GM10266 (cell line): ENCODE data around the gene PRR36.

Experiments
- DNase-seq: peaks from one replicate; pipeline ENCODE4 v3.0.0; 2012; ENCODE audit errors: extremely low spot score
- TF ChIP-seq, protein P1 (sequence below): IDR thresholded peaks from 2 replicates; pipeline ENCODE4 v1.5.1; 2012; ENCODE audit warnings: mild to moderate bottlenecking, low read depth; ENCODE audit not compliant: control insufficient read depth, insufficient read depth; ENCODE audit errors: missing control alignments

Gene PRR36

GRCh38 chr19:7855426-7856108 is 18.6 kb downstream of the PRR36 start:
- TF ChIP-seq, protein P1, sequence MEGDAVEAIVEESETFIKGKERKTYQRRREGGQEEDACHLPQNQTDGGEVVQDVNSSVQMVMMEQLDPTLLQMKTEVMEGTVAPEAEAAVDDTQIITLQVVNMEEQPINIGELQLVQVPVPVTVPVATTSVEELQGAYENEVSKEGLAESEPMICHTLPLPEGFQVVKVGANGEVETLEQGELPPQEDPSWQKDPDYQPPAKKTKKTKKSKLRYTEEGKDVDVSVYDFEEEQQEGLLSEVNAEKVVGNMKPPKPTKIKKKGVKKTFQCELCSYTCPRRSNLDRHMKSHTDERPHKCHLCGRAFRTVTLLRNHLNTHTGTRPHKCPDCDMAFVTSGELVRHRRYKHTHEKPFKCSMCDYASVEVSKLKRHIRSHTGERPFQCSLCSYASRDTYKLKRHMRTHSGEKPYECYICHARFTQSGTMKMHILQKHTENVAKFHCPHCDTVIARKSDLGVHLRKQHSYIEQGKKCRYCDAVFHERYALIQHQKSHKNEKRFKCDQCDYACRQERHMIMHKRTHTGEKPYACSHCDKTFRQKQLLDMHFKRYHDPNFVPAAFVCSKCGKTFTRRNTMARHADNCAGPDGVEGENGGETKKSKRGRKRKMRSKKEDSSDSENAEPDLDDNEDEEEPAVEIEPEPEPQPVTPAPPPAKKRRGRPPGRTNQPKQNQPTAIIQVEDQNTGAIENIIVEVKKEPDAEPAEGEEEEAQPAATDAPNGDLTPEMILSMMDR: no peak
- DNase-seq: no peak

DNA sequence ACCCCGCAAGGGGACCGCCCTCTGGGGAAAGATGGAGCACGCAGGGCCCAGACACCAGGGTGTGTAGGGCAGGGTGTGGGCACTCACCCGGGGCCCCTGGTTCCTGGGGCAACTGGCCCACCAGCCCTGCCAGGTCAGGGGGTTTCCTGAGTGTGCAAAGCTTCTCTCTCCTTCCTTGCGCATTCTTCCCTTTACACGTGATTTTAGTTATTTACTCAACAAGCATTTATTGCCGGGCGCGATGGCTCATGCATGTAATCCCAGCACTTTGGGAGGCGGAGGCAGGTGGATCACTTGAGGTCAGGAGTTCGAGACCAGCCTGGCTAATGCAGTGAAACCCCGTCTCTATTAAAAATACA is 20.4 kb downstream of the PRR36 start:
- TF ChIP-seq, protein P1: no peak
- DNase-seq: no peak

DNA sequence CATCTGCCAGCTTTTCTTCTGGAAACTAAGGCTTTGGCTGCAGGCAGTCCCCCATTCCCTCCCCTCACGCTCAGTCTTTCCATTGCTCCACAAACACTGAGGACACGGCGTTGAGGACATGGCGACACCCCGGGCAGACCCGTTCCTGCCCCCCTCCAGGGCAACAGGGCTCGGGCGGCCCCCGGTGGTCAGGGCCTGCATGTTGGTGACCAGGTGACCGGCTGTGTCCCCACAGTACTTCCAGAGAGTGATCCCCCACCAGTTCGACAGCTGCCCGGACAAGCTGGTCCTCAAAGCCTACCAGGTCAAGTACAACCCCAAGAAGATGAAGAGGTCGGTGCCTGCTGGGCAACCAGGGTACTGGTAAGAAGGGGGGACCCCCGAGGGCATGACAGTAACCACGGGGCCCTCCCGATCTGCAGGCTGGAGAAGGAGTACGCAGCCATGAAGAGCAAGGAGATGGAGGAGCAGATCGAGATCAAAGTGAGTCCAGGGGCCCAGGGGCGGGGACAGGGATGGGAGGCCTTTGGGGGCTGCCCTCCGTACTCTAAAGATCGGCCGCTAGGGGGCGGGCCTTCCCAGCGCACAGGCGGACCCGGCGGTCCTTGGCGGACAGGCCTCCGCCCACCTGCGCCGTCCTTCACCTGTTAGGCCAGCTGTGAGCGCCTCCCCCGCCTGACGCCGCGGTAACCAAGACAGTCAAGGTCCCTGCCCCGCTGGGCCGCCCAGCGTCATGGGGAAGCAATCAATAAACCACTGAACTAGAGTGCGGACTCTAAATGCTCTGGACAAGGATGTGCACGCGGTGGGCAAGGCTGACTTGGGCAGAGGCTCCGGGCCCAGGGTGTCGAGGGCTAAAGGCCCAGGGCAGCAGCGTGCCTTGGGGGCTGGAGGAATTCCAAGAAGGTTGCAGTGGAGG is 21.1 kb downstream of the PRR36 start:
- TF ChIP-seq, protein P1: peak; percentile 82
- DNase-seq: peak; percentile 96

DNA sequence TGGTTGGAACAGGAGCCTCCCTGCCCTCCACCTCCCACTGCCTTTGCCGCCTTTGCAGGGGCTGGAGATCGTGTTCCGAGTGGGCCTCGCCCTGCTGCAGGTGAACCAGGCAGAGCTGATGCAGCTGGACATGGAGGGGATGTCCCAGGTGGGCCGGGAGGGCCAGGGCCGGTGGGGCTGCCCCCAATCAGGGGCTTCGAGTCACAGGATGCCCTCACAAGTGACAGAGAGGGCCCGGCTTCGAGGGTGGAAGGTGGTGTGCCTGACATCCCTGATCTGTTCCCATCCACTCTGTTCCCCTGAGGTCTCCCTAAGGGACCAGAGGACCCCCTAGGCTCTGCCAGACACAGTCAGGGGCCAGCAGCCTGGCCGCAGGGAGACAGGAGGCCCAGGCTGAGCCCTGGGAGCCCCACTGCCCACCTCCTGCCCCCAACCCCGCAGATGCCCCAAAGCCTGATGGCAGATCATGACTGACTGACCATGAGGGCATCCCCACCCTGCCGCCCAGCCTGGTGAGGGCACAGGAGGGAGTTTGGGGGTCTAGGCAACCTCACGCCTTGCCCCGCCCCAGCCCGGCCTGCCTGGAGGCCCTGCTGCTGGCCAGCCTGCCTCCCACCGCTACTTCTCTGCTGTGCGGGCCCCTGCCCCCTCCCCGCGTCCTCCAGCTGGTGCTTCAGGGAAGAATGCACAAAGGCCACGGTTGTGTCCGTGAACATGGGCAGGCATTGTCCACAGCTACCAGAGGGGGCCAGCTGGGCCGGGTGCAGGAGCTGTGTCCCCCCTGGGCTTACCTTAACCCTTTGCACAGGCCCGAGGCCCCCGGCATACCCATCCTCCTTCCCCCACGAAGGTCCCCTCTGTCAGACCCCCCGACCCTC is 22.3 kb downstream of the PRR36 start:
- DNase-seq: no peak
- TF ChIP-seq, protein P1: no peak

DNA sequence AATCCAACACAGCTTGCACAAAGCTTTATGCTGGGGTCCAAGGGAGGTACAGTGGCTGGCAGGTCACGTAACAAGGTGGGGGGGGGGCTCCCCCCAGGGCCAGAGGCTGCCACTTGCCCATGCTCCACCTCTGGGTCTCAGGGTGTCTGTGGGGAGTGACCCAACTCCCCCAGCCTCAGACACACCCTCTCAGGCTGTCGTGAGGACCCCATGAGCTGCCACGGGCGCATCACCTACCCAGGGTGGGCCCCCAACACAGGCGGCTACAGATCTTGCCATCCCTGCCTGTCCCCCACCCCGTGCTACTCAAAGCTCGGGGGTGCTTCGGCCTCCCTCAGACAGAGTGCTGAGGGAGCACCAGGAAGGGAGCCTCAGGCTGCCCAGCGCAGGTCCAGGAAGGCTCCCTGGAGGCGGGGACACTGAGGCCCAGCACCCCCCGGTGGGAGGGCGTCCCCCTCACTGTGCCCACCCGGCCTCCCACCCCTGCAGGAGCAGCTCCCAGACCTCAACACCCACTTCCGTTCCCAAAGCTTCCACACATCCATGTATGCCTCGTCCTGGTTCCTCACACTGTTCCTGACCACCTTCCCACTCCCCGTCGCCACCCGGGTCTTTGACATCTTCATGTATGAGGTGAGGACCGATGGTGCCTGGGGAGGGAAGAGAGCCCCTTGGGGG is 23.1 kb downstream of the PRR36 start:
- TF ChIP-seq, protein P1: no peak
- no peak for DNase-seq

GRCh38 chr19:7850000-7850813 is 24.0 kb downstream of the PRR36 start:
- DNase-seq: no peak
- TF ChIP-seq, protein P1: no peak
